Cardiac septum (tissue), 1 donor: ENCODE measurements around the gene TMEM184A. TPM values are rescaled to one million over a fixed set of nuclear protein-coding genes. Genes with fewer than 3 reads are reported as not detected.

ENCODE experiments used
- DNase-seq: peaks from one replicate; pipeline ENCODE4 v3.0.0-alpha.2; 2020; ENCODE audit warnings: low spot score
- intact Hi-C: fragments of 100-400 bp; cut with DNase I; formaldehyde crosslinking; loops from one replicate; pipeline ENCODE4 v1.14.0; 2022
- total RNA-seq: library from RNA; stranded (reverse); fragmentation: NEBNext Ultra II Directional; extraction: Animal tissue kit (Norgen Biotek cat#: 25700); gene quantifications from one replicate; pipeline ENCODE4 v1.2.1, GENCODE V29; 2021
- donor health status: DM: no; HTN: no; CAD: no.

TMEM184A gene
- total RNA-seq, 1 donor from 2014 or later: 0.08 TPM

DNA sequence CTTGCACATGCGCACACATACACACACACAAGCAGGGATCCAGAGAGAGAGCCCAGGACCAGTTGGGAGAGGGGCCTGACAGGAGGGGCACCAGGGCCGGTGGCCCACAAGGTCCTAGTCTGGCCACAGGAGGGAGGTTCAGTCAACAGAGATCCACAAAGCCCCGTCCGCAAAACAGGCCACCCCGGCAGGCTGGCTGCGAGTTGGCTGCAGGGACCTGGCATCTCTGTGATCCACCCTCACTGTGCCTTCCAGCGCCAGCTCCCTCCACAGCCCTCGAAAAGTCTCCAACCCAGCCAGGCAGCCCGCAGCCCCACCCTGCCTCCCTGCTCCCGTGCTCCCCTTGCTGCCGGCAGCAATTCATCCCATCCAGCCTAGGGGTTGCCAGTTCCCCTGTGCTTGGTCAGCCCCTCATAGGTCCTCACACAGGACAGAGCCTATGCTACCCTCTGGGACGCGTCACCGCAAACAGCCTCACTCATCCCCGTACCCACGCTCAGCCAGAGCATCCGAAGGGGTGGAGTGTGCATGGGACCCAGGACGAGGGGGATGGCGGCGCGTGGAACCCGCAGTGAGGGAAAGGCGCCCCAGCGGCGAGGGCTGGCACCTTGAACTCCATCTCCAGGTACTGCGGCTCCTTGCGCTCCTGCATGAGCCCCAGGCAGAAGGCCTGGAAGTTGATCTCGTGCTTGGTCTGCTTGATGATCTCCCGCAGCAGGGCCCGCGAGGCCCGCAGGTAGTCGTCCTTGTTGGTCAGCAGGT is 59.3 kb downstream of the TMEM184A start:
- intact Hi-C loops: no loop called here
- DNase-seq: no peak

- intact Hi-C loops: no loop called here
- no peak for DNase-seq
These were observed 60.3 kb downstream of the TMEM184A start for GRCh38 chr7:1495564-1496242.

DNA sequence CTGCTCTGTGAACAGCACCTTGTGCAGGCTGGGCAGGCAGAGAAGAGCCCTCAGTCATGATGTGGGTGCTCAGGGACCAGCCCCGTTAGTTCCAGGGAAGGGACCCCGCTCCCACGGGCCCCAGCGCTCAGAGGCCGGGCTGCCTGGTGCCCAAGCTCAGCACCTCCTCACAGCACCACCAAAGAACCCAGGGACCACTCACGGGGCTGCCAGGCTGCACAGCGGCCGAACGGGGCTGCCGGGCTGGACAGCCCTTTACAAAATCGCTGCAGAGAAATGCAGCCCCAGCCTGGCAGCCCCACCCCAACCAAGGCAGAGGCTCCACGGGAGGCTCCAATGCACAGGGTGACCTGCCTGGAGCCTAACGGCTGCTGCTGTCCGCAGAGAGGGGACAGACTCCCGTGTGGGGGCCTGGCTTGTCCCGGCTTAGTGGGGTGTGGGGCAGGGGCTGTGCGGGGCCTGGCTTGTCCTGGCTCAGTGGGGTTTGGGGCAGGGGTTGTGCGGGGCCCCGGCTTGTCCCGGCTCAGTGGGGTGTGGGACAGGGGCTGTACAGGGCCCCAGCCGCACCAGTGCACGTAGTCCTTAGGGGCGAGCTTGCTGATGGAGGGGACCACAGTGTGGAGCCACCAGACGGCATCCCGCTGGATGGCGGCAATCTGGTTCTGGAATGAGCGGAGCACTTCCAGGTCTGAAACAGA is 61.0 kb downstream of the TMEM184A start:
- no peak for DNase-seq
- intact Hi-C loops: no loop called here

DNA sequence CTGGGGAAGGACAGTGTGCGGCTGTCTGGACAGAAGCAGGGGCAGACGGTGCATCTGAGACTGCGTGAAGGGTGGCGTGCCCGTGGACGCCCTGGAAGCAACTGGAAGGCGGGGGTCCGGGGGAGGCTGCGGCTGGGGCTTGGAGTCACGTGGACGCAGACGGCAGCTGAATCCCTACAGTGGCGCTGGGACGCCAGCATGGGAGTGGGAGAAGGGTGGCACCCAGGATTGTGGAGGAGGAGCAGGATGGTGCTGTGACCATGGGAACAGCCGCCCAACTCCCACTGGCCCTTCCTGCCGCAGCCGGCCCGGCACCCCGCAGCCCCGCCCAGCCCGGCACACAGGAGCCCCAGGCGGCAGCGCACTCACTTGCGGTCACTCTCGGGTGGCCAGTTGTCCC is 61.6 kb downstream of the TMEM184A start:
- intact Hi-C loops: no loop called here
- no peak for DNase-seq

GRCh38 chr7:1493571-1493970 is 62.4 kb downstream of the TMEM184A start:
- intact Hi-C loops: no loop called here
- no peak for DNase-seq

- intact Hi-C loops: no loop called here
- DNase-seq: no peak
These were observed 62.9 kb downstream of the TMEM184A start for GRCh38 chr7:1493129-1493528.

- intact Hi-C loops: no loop called here
- no peak for DNase-seq
These were observed 63.4 kb downstream of the TMEM184A start for GRCh38 chr7:1492640-1493039.

Other genes with a start within 250 kb of the TMEM184A start
- 19.7 TPM for gene MICALL2, start 96.7 kb downstream of the TMEM184A start, total RNA-seq
- 54.7 TPM for gene INTS1, start 51.8 kb downstream of the TMEM184A start, total RNA-seq
- gene MAFK, start 25.5 kb downstream of the TMEM184A start, total RNA-seq: 192 TPM
- gene PSMG3, start 13.8 kb upstream of the TMEM184A start, total RNA-seq: 12.1 TPM
- 7.4 TPM for gene ELFN1, start 114.1 kb upstream of the TMEM184A start, total RNA-seq